Measurements from ENCODE around the gene TMEM201. TPM values are rescaled to one million over a fixed set of nuclear protein-coding genes. Genes with fewer than 3 reads are reported as not detected.

Gene TMEM201
- polyA plus RNA-seq, 1 of the 3 experiments (the other 2 are of a cell fraction): 8.2 TPM

DNA sequence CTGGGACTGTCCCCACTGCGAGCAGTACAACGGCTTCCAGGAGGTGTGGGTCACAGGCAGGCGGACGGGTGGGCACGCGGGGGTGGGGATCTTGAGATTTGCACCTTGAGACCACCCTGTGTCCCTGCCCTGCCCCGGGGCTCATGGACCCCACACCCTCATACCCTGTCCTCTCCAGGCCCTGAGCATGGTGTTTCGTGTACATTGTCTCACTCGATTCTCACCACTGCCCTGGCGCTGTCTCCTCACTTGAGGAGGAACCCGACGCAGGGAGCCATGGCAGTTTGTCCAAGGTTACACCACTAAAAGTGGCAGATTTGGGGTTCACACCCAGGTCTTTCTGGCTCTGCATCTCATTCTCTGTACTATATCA is 7.2 kb downstream of the TMEM201 start:
- POLR2A ChIA-PET: no interaction called here
- no peak for DNase-seq
- Histone ChIP-seq H4K20me1 (ENCODE audit: insufficient read depth) (peaks cover 16% of the 10 kb centered on the region; the same call in 1 of the 2 replicates), H3F3A (replicated peaks; ENCODE audit: insufficient read depth) (no peaks in the 10 kb centered on the region), H3K9me3 (no peaks in the 10 kb centered on the region), H3K4me1 (ENCODE audit: control insufficient read depth in 1 of 2, insufficient read depth in 2 of 2, low read depth in 1 of 2, low read length in 1 of 2) (peaks cover 14 to 61% of the 10 kb centered on the region in 2 experiments; a peak in 3 of 4 replicates), H3K4me3 (ENCODE audit: low read depth in 2 of 2, low read length in 1 of 2) (no peak overlapping the region), H3K9me2 (no peaks in the 10 kb centered on the region), H3K9ac (no peak overlapping the region), H2AFZ (ENCODE audit: low read depth) (no peak overlapping the region), H3K36me3 (replicated peaks in 1 of 2; ENCODE audit: control insufficient read depth in 1 of 2, insufficient read depth in 2 of 2, low read length in 1 of 2) (peaks cover 0 to 19% of the 10 kb centered on the region in 2 experiments), H3K27me3 (ENCODE audit: insufficient read depth) (no peaks in the 10 kb centered on the region), H3K4me2 (no peak overlapping the region), H3K79me2 (ENCODE audit: insufficient read depth) (peaks cover 47% of the 10 kb centered on the region), H3K27ac (ENCODE audit: low read depth in 2 of 2, low read length in 1 of 2) (peak overlapping the region in 1 of 2 experiments; percentile 53; a peak in 1 of 4 replicates)
- CTCF ChIA-PET: interaction anchor here (7.0 kb wide), 1 partner anchor 8 kb away, joined by 51 read pairs; no protein-coding TSS in a partner anchor
- TF ChIP-seq SMC3 (IDR thresholded peaks at IDR 0.05; ENCODE audit: low read depth, low read length): no peak
- no peak for TF ChIP-seq GABPA (IDR thresholded peaks at IDR 0.05; ENCODE audit: low read depth)
- TF ChIP-seq MEF2A (IDR thresholded peaks at IDR 0.05; ENCODE audit: borderline replicate concordance, low read depth): no peak
- TF ChIP-seq, protein P1, sequence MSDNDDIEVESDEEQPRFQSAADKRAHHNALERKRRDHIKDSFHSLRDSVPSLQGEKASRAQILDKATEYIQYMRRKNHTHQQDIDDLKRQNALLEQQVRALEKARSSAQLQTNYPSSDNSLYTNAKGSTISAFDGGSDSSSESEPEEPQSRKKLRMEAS (IDR thresholded peaks at IDR 0.05; ENCODE audit: low read depth): no peak
- TF ChIP-seq, protein P2, sequence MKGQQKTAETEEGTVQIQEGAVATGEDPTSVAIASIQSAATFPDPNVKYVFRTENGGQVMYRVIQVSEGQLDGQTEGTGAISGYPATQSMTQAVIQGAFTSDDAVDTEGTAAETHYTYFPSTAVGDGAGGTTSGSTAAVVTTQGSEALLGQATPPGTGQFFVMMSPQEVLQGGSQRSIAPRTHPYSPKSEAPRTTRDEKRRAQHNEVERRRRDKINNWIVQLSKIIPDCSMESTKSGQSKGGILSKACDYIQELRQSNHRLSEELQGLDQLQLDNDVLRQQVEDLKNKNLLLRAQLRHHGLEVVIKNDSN (IDR thresholded peaks at IDR 0.05; ENCODE audit: borderline replicate concordance, low read depth): no peak
- no peak for TF ChIP-seq GATA2 (CRISPR knock-in tag; IDR thresholded peaks at IDR 0.05)
- no peak for TF ChIP-seq SIN3A (IDR thresholded peaks at IDR 0.05; ENCODE audit: borderline replicate concordance, low read depth, low read length)
- no peak for TF ChIP-seq MXI1 (IDR thresholded peaks at IDR 0.05; ENCODE audit: low read depth, low read length)
- no peak for TF ChIP-seq RXRA (IDR thresholded peaks at IDR 0.05; ENCODE audit: borderline replicate concordance, low read depth)
- TF ChIP-seq JUND (IDR thresholded peaks at IDR 0.05): no peak
- TF ChIP-seq, protein P3, sequence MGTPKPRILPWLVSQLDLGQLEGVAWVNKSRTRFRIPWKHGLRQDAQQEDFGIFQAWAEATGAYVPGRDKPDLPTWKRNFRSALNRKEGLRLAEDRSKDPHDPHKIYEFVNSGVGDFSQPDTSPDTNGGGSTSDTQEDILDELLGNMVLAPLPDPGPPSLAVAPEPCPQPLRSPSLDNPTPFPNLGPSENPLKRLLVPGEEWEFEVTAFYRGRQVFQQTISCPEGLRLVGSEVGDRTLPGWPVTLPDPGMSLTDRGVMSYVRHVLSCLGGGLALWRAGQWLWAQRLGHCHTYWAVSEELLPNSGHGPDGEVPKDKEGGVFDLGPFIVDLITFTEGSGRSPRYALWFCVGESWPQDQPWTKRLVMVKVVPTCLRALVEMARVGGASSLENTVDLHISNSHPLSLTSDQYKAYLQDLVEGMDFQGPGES (IDR thresholded peaks at IDR 0.05; ENCODE audit: low read depth, low read length): no peak
- no peak for TF ChIP-seq EP300 (IDR thresholded peaks at IDR 0.05; ENCODE audit: borderline replicate concordance in 1 of 2, low read depth in 1 of 2, low read length in 1 of 2)
- no peak for TF ChIP-seq RFX5 (IDR thresholded peaks at IDR 0.05; ENCODE audit: low read length)
- TF ChIP-seq, protein P4, sequence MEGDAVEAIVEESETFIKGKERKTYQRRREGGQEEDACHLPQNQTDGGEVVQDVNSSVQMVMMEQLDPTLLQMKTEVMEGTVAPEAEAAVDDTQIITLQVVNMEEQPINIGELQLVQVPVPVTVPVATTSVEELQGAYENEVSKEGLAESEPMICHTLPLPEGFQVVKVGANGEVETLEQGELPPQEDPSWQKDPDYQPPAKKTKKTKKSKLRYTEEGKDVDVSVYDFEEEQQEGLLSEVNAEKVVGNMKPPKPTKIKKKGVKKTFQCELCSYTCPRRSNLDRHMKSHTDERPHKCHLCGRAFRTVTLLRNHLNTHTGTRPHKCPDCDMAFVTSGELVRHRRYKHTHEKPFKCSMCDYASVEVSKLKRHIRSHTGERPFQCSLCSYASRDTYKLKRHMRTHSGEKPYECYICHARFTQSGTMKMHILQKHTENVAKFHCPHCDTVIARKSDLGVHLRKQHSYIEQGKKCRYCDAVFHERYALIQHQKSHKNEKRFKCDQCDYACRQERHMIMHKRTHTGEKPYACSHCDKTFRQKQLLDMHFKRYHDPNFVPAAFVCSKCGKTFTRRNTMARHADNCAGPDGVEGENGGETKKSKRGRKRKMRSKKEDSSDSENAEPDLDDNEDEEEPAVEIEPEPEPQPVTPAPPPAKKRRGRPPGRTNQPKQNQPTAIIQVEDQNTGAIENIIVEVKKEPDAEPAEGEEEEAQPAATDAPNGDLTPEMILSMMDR (IDR thresholded peaks at IDR 0.05): no peak
- TF ChIP-seq TEAD4 (IDR thresholded peaks at IDR 0.05; ENCODE audit: borderline replicate concordance, insufficient read depth): no peak
- 87% methylated on average over 9 of the region's 12 CpGs for WGBS (ENCODE audit: low lambda C conversion rate)

Data from SK-N-SH (cell line).